Measurements from ENCODE around the gene MIPOL1.

Gene MIPOL1

GRCh38 chr14:37588667-37588955, 390.9 kb downstream of the MIPOL1 start:
- peak overlapping the region; percentile 97 for H3K27ac ChIP-seq (ENCODE audit: extremely low read depth, low read depth, low read length)
- TF ChIP-seq ZFHX2 (tag by site-specific recombination; conservative IDR thresholded peaks at IDR 0.05), result peak; percentile 26; the same call in 1 of the 2 replicates
- no peak for TF ChIP-seq ZNF558 (tag by site-specific recombination; IDR thresholded peaks at IDR 0.05)
- peak; percentile 31; the same call in 1 of the 2 replicates for TF ChIP-seq ZNF366 (tag by site-specific recombination; conservative IDR thresholded peaks at IDR 0.05)
- TF ChIP-seq EGR2 (tag by site-specific recombination; IDR thresholded peaks at IDR 0.05; ENCODE audit: low read depth), result 0 out of 2 replicates have a peak, but pooled peaks have one; percentile 3
- TF ChIP-seq ZNF214 (tag by site-specific recombination; IDR thresholded peaks at IDR 0.05; ENCODE audit: borderline replicate concordance), result no peak
- TF ChIP-seq ZNF621 (tag by site-specific recombination; IDR thresholded peaks at IDR 0.05), result no peak
- H3K4me3 ChIP-seq (ENCODE audit: low read depth, low read length), result peak overlapping the region; percentile 46
- POLR2A ChIA-PET, result no interaction called here
- CTCF ChIA-PET, result interaction anchor here (1.2 to 2.1 kb wide), 3 partner anchors 286 to 359 kb away, joined by 3 to 6 read pairs (median 5); no protein-coding TSS in a partner anchor
- H3K36me3 ChIP-seq (ENCODE audit: control insufficient read depth in 2 of 2, insufficient read depth in 1 of 2, low read length in 2 of 2), result peaks cover 0 to 15% of the 10 kb centered on the region in 2 experiments; a peak in 1 of 3 replicates
- H3K9me3 ChIP-seq (ENCODE audit: control insufficient read depth, insufficient read depth, low read depth, low read length), result no peaks in the 10 kb centered on the region
- H3K4me1 ChIP-seq (ENCODE audit: control insufficient read depth, insufficient read depth, low read length), result no peaks in the 10 kb centered on the region

GRCh38 chr14:37588956-37589714, 391.4 kb downstream of the MIPOL1 start:
- Histone ChIP-seq H3K4me3 (ENCODE audit: low read depth, low read length) (peak overlapping the region; percentile 46), H3K36me3 (ENCODE audit: control insufficient read depth in 2 of 2, insufficient read depth in 1 of 2, low read length in 2 of 2) (peaks cover 0 to 15% of the 10 kb centered on the region in 2 experiments; a peak in 1 of 3 replicates), H3K4me1 (ENCODE audit: control insufficient read depth, insufficient read depth, low read length) (no peaks in the 10 kb centered on the region), H3K9me3 (ENCODE audit: control insufficient read depth, insufficient read depth, low read depth, low read length) (no peaks in the 10 kb centered on the region), H3K27ac (ENCODE audit: extremely low read depth, low read depth, low read length) (peak overlapping the region; percentile 97)
- ChIA-PET CTCF (interaction anchor here (0.7 to 2.1 kb wide), 4 partner anchors 286 to 359 kb away, joined by 3 to 6 read pairs (median 4); no protein-coding TSS in a partner anchor), POLR2A (no interaction called here)
- TF ChIP-seq ZNF121 (tag by site-specific recombination; IDR thresholded peaks at IDR 0.05) (no peak), ZIC2 (tag by site-specific recombination; IDR thresholded peaks at IDR 0.05) (no peak), BCL6B (tag by site-specific recombination; IDR thresholded peaks at IDR 0.05) (no peak), ZNF776 (tag by site-specific recombination; IDR thresholded peaks at IDR 0.05; ENCODE audit: borderline replicate concordance) (no peak), INSM2 (tag by site-specific recombination; IDR thresholded peaks at IDR 0.05) (no peak), TCF7L2 (IDR thresholded peaks at IDR 0.05; ENCODE audit: borderline replicate concordance, low read depth, low read length) (peak; percentile 75; the same call in 1 of the 2 replicates), ZNF37A (tag by site-specific recombination; IDR thresholded peaks at IDR 0.05) (no peak), MZF1 (tag by site-specific recombination; IDR thresholded peaks at IDR 0.05; ENCODE audit: borderline replicate concordance) (no peak), ZNF132 (tag by site-specific recombination; IDR thresholded peaks at IDR 0.05; ENCODE audit: borderline replicate concordance) (no peak), ZNF157 (tag by site-specific recombination; IDR thresholded peaks at IDR 0.05) (no peak), ZFP41 (tag by site-specific recombination; IDR thresholded peaks at IDR 0.05; ENCODE audit: borderline replicate concordance) (no peak), KLF1 (tag by site-specific recombination; IDR thresholded peaks at IDR 0.05) (no peak), ZNF777 (tag by site-specific recombination; IDR thresholded peaks at IDR 0.05; ENCODE audit: borderline replicate concordance) (no peak), ZNF792 (tag by site-specific recombination; IDR thresholded peaks at IDR 0.05) (no peak), YY1 (tag by site-specific recombination; IDR thresholded peaks at IDR 0.05) (no peak), ZNF366 (tag by site-specific recombination; conservative IDR thresholded peaks at IDR 0.05) (0 out of 2 replicates have a peak, but pooled peaks have one; percentile 6), GLI2 (tag by site-specific recombination; IDR thresholded peaks at IDR 0.05; ENCODE audit: borderline replicate concordance, low read depth) (no peak), ZBTB20 (tag by site-specific recombination; IDR thresholded peaks at IDR 0.05) (no peak), ZNF16 (tag by site-specific recombination; IDR thresholded peaks at IDR 0.05; ENCODE audit: low read depth) (no peak), ZNF791 (tag by site-specific recombination; IDR thresholded peaks at IDR 0.05) (no peak), PRDM6 (tag by site-specific recombination; IDR thresholded peaks at IDR 0.05) (peak; percentile 61), ZNF529 (tag by site-specific recombination; IDR thresholded peaks at IDR 0.05; ENCODE audit: insufficient replicate concordance) (no peak), ZNF621 (tag by site-specific recombination; IDR thresholded peaks at IDR 0.05) (no peak), ZNF558 (tag by site-specific recombination; IDR thresholded peaks at IDR 0.05) (no peak), KLF8 (tag by site-specific recombination; IDR thresholded peaks at IDR 0.05) (no peak)
